GM21786 (cell line): ENCODE data around the gene SCAP.
"Not testable (repeated sequence)": the region's sequence is repeated elsewhere in the genome, so short reads cannot be mapped to it uniquely, and the experiment has no call there.

Experiments used
- ATAC-seq: cut with Tn5 transposase; IDR thresholded peaks from one replicate; pipeline ENCODE4 v1.9.1; 2021; ENCODE audit not compliant: unreplicated experiment

The SCAP gene

GRCh38 chr3:47481763-47482162 lies 6.0 kb upstream of the SCAP start:
- not testable (repeated sequence) for ATAC-seq

GRCh38 chr3:47480267-47480666 lies 4.5 kb upstream of the SCAP start:
- ATAC-seq: not testable (repeated sequence)

DNA sequence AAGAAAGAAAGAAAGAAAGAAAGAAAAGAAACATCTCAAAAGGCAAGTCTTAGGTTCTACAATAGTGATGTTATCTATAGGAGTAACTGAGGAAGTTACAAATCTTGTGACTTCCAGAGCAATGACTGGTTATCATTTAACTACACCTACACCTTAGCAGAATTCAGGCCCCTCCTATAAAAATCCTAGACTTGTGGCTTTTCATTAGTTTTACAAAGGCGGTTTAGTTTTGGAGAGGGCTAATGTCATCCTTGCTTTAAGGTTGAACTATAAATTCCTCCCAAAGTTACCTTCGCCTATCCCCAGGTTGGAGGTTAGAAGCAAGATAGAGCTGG lies 4.1 kb upstream of the SCAP start:
- no peak for ATAC-seq

- ATAC-seq: no peak
Measured at GRCh38 chr3:47478022-47478421, 2.3 kb upstream of the SCAP start.

DNA sequence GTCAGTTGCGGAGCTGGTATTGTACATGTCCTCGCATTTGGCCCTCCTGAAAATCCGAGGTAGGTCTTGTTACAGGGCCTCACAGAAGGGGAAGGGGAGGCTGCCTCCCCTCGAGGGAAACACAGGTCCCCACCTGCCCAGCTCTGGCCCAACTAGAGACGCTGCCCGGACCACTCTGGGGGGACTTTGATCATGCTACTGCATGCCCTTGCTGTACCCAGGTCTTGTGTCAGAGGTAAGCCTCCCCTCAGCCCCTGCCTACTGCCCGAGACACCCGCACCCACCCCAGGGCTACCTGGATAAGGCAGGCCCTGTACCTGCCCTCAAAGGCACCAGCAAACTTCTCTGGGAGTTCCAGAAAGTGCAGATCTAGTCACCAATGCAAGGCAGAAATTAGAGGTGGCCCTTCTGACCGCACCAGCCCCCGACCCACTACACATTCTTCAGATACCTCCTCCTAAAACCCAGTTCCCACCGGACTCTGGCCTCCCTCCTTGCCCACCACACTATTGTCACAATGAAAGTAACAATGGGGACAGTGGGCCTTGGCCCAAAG lies 981 bp upstream of the SCAP start:
- no peak for ATAC-seq

DNA sequence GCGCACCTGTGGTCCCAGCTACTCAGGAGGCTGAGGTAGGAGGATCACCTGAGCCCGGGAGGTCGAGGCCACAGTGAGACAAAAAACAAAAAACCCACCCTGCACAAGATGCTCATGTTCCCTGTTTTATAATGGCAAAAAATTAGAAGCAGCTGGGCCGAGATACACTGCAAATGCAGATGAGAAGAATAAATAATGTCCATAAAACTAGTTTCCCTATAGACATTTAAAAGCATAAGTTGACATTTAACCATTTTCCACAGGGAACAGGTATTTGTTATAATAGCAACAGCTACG lies 537 bp upstream of the SCAP start:
- ATAC-seq: no peak

GRCh38 chr3:47475029-47475569 lies 642 bp downstream of the SCAP start:
- no peak for ATAC-seq

GRCh38 chr3:47473391-47473790 lies 2.4 kb downstream of the SCAP start:
- no peak for ATAC-seq

- ATAC-seq: no peak
Measured at GRCh38 chr3:47469616-47470015, 6.1 kb downstream of the SCAP start.

DNA sequence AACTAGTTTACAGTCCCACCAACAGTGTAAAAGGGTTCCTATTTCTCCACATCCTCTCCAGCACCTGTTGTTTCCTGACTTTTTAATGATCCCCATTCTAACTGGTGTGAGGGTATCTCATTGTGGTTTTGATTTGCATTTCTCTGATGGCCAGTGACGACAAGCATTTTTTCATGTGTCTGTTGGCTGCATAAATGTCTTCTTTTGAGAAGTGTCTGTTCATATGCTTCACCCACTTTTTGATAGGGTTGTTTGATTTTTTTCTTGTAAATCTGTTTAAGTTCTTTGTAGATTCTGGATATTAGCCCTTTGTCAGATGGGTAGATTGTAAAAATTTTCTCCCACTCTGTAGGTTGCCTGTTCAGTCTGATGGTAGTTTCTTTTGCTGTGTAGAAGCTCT lies 7.4 kb downstream of the SCAP start:
- not testable (repeated sequence) for ATAC-seq

DNA sequence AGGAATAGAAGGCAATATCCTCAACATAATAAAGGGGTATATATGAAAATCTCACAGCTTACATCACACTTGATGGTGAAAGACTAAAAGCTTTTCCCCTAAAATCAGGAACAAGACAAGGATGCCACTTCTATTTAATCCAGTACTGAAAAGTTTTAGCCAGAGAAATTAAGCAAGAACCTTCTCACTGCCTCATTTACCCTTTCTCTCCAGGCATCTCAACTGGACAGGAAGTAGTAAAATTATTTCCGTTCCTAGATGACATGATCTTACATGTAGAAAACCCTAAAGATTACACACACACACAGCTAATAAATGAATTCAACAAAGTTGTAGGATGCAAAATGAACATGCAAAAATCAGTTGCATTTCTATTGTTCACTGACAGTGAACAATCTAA lies 11.2 kb downstream of the SCAP start:
- no peak for ATAC-seq

GRCh38 chr3:47459534-47460085 lies 16.1 kb downstream of the SCAP start:
- ATAC-seq: not testable (repeated sequence)

GRCh38 chr3:47456984-47457383 lies 18.8 kb downstream of the SCAP start:
- ATAC-seq: no peak

DNA sequence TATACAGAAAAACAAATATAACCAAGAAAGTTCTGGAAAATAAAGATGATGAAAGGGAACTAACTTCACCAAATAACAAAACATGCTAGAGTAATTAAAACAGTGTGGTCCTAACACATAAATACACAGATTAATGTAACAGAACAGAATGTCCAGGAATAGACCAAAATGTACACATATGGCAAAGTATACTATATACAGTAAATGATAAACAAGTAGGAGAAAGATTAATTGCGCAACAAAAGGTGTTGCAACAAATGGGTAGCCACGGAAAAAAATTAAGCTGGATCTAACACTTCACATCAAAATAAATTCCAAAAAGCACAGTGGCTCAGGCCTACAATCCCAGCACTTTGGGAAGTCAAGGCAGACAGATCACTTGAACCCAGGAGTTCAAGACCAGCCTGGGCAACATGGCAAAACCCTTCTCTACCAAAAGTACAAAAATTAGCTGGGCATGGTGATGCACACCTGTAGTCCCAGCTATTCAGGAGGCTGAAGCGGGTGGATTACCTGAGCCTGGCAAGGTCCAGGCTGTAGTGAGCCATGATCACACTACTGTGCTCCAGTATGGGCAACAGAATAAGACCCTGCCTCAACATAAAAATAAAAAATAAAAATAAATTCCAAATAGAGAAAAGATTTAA lies 19.8 kb downstream of the SCAP start:
- no peak for ATAC-seq

- ATAC-seq: no peak
Measured at GRCh38 chr3:47452453-47453215, 23.1 kb downstream of the SCAP start.

DNA sequence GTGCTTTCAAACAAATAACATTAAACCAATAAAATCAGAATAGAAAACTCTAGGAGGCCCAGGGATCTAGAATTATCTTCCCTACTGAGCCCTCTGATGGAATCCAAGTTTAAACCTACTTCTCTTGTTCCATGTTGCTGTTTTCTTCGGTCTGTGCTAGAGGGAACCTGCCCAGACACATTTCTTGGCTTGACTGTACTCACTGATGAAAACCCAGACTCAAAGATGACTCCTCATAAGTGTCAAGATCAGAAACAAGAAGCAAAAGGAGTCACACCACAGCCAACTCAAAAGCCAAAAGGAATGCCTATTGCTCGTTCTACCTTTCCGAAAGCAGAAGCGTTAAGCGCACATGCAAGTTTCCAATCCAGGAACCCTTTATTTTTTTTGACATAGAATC lies 31.6 kb downstream of the SCAP start:
- no peak for ATAC-seq

- ATAC-seq: no peak
Measured at GRCh38 chr3:47443611-47443995, 32.1 kb downstream of the SCAP start.

GRCh38 chr3:47441796-47442551 lies 33.8 kb downstream of the SCAP start:
- ATAC-seq: no peak

- ATAC-seq: no peak
Measured at GRCh38 chr3:47440131-47440530, 35.6 kb downstream of the SCAP start.

DNA sequence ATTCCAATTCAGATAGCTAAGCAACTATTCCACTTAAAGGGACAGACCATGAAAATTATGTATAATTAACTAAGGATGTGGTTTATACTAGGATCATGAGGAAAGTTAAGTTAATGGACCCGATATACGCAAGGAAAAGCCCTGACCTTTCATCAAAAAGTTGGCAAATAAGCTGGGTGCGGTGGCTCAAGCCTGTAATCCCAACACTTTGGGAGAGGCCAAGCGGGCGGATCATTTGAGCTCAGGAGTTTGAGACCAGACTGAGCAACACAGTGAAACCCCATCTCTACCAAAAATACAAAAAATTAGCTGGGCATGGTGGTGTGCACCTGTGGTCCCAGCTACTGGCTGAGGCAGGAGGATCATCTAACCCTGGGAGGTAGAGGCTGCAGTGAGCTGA lies 39.6 kb downstream of the SCAP start:
- ATAC-seq: no peak

- no peak for ATAC-seq
Measured at GRCh38 chr3:47434849-47435248, 40.9 kb downstream of the SCAP start.
